UCSD-AML1 (cell line): ENCODE data around the gene HMCN2.
"Not testable (repeated sequence)": the region's sequence is repeated elsewhere in the genome, so short reads cannot be mapped to it uniquely, and the experiment has no call there.

Experiments
- DNase-seq: peaks from one replicate; lab custom pipeline; 2025; ENCODE audit not compliant: unreplicated experiment; lab: John Stamatoyannopoulos, UW

Gene HMCN2

DNA sequence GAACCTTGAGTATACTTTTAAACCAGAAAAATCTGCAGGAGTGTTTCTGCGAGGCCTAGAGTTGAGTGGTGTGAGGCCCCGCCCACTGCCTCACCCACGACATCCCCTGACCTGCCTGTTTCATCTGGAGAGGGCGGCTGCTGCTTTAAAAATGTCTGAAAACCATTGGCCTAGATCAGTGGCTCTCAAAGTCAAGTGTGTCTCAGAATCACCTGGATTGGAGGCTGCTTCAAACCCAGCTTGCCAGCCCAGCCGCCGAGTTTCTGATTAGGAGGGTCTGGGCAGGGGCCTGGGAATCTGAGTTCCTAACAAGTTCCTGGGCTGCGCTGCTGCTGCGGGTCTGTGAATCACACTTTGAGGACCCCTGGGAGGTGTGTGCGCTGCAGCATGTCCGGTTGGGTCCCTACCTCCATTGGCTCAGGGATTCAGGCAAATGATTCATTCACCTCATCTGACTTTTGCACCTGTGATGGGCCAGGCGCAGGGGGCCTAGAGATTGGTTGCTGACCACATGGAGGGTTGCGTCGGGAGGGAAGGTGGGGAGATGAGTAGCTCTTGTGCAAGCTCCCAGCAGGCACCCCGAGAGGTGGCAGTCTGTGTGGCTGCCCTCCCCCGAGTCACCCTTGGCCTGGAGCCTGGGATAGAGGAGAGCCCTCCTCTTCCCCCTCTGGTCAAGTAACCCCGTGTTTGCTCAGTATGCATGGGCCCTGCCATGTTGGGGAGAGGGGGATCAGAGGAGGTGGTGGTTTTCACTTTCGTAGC lies 27.6 kb upstream of the HMCN2 start:
- no peak for DNase-seq

GRCh38 chr9:130239363-130239695 lies 26.2 kb upstream of the HMCN2 start:
- DNase-seq = no peak

DNA sequence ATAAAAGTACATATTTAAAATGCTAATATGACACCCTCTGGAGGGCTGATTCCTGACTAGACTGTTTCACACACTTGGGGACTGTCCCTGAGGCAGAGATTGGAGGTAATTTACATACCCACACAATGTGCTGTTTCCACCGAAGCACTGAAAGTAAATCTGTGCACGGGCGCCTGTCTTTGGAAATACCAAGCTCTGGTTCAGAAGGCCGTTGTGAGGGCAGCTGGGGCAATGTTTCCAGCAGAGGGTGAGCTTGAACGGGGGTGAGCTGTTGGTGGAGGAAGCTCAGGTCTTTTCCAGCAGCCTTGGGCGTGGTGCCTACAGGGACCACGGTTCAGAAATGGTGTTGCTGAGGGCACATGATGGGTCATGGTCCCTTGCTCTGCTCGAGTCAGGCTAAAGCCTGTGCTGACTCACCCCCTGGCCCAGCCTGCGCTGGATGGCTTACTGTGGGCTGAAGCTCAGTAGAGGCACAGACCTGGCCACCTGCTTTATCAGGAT lies 25.8 kb upstream of the HMCN2 start:
- no peak for DNase-seq

GRCh38 chr9:130240410-130241197 lies 25.0 kb upstream of the HMCN2 start:
- peak; percentile 51 for DNase-seq

- DNase-seq = no peak
Observed at GRCh38 chr9:130241198-130241535, 24.4 kb upstream of the HMCN2 start.

DNA sequence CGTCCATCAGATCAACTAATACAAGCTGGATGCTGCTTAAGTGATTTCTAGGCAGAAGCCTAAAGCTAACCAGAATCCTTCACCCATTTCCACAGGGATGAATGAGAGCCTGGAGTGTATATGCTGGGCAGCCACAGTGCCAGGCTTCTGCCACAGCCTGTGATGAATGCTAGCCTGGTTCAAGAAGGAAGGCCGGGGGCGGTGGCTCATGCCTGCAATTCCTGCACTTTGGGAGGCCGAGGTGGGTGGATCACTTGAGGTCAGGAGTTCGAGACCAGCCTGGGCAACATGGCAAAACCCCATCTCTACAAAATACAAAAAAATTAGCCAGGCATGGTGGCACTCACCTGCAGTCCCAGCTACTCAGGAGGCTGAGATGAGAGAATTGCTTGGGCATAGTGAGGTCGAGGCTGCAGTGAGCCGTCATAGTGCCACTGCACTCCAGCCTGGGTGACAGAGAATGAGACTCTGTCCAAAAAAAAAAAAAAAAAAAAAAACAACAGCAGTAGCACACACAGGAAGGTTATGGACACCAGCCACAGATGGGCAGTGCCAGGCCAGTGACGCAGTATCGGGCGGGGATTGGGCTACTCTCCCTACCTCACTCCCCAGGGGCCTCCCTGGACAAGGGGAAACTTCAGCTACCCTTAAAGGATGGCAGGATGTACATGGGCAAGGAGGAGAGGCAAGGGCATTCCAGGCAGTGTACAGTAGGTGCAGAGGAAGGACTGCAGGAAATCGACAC lies 23.1 kb upstream of the HMCN2 start:
- DNase-seq = no peak

- peak; percentile 60 for DNase-seq
Observed at GRCh38 chr9:130243015-130243881, 22.3 kb upstream of the HMCN2 start.

DNA sequence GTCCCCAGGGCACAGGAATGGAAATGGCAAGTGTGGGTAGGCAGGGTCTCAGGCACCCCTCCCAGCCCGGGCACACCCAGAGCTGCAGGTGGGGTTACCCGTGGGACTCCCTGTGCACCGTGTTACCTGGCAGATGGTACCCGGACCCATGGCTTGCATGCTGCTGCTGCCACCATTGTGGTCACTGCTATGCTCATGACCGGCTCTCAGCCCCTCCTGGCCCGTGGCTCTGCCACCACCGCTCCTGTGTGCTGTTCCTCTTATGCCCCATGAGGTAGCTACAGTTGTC lies 21.7 kb upstream of the HMCN2 start:
- no peak for DNase-seq

DNA sequence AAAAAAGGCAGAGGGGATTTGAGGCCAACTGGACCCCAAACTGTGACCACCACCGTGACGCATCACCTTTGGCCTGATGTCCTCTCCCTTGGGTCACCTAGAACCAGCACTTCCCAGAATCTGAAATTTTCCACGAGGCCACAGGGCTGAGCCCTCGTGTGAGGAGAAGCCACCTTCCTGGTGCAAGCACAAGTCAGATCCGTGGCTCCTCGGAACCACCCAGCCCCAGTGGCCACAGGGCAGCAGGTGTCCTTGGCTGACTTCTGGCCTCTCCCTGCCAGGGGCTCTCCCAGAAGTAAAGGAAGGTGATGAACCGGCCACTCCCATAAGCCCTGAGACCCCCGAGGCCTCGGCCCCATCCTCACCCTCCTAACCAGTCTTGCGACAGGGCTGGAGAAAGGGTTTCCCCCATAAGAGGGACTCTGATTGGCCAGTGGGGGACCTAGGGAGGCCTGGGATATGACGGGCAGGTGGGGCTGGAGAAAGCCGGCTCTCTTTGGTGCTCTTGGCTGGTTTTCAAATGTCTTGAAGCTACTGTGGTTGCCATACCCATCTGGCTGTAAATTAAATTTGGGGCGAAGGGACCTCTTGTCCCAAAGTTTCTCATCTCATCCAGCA lies 20.9 kb upstream of the HMCN2 start:
- no peak for DNase-seq

GRCh38 chr9:130245474-130245873 lies 20.1 kb upstream of the HMCN2 start:
- no peak for DNase-seq

DNA sequence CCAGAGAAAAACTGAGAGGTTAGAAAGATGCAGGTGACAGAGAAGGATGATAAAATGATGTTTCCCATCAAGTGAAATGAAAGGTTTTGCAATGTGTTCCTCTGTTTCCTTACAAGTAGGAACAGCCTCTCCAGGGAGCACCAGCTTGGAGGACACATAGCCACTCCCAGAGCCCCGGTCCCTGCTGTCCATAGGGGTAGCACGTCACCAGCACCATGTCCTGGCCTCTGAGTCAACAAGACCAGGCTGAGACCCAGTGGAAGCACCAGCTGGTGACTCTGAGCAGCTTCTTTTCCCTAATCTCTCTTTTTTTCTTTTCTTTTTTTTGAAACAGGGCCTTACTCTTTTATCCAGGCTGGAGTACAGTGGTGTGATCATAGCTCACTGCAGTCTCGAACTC lies 19.4 kb upstream of the HMCN2 start:
- no peak for DNase-seq

DNA sequence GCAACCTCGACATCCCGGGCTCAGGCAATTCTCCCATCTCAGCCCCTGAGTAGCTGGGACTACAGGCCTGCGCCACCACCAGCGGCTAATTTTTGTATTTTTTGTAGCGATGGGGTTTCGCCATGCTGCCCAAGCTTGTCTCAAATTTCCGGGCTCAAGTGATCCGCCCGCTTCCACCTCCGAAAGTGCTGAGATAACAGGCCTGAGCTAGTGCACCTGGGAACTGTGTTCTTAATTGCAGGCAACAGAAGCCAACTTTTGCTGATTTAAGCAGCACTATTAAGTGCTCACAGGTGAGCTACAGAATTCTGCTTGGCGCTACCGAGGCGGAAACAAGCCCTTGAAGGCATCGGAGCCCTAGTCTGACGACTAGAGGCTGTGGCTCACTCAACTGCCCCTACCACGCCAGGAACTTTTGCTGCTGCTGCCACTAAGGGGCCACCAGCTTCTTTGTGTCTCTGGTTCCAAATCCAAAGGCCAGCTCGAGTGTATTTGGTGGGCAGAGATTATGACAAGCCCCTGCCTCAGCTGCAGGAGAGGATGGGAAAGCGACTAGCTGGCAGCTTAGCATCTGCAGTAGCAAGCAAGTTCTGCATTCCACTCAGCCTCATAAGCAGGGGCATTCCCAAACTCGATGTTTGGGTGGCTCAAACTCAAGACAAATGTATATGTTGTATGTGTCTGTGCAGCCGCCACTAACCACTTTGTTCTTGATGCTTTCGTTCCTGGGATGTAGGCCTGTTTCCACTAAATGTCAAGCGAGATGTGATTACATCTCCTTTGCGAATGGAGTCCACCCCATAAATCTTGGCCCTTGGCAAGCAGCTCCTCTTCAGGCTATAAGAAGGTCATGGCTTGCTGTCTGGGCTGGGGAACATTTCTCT lies 10.6 kb upstream of the HMCN2 start:
- no peak for DNase-seq

DNA sequence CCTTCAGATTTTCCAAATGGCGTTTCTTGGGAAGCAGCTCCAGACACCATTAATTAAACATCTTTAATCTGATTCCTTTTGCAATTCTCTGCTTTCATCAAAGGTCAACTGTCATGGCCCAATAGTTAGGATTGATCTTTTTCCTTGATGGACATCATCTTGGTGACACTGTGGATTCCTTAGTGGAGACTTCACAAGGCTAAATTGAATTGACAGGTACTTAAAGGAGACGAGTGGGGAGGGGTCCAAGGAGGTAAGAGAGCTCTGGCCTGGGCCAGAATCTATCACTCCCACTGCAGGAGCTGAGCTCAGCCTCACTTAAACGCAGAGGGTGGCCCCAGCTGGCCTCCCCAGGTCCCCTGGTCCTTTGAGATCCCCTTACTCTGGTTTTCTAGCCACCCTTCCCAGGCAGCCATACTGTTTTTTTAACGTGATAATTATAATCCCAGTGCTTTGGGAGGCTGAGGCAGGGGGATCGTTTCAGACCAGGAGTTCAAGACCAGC lies 9.9 kb upstream of the HMCN2 start:
- DNase-seq = no peak

DNA sequence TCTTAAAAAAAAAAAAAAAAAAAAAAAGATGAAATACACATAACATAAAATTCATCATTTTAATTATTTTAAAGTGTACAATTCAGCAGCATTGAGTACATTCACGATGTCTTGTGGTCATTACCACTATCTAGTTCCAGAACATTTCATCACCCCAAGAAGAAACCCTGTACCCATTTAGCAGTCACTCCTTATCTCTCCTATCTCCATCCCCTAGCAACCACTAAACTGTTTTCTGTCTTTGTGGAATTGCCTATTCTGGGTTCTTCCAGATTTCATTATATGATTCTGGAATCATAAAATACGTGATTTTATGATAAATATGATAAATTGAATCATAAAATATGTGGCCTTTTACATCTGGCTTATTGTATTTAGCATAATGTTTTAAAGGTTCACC lies 8.9 kb upstream of the HMCN2 start:
- DNase-seq = no peak

DNA sequence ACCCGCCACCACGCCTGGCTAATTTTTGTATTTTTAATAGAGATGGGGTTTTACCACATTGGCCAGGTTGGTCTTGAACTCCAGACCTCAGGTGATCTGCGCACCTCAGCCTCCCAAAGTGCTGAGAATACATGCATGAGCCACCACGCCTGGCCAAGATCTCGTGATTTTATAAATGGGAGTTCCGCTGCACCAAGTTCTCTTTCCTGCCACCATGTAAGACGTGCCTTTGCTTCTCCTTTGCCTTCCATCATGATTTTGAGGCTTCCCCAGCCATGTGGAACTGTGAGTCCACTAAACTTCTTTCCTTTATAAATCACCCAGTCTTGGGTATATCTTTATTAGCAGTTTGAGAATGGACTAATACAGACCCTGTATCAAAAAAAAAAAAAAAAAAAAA lies 7.4 kb upstream of the HMCN2 start:
- not testable (repeated sequence) for DNase-seq

DNA sequence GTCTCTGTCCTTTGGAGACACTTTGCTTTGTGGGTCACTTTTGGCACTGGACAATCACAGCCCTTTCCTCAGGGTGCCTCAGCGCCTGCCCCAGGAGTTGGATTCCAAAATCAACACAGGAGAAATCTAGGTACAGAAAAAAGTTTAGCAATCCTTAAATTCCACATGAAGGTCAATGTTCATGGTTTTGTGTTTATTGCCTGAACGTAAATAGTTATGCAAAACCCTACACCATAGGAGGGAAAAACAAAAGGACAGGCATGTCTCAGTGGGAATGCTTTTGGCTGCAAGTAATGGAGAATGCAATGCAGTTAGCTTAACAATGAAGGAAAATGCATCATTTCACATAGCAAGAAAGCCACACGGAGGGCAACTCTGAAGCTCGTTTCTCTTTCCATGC lies 6.5 kb upstream of the HMCN2 start:
- DNase-seq = no peak

DNA sequence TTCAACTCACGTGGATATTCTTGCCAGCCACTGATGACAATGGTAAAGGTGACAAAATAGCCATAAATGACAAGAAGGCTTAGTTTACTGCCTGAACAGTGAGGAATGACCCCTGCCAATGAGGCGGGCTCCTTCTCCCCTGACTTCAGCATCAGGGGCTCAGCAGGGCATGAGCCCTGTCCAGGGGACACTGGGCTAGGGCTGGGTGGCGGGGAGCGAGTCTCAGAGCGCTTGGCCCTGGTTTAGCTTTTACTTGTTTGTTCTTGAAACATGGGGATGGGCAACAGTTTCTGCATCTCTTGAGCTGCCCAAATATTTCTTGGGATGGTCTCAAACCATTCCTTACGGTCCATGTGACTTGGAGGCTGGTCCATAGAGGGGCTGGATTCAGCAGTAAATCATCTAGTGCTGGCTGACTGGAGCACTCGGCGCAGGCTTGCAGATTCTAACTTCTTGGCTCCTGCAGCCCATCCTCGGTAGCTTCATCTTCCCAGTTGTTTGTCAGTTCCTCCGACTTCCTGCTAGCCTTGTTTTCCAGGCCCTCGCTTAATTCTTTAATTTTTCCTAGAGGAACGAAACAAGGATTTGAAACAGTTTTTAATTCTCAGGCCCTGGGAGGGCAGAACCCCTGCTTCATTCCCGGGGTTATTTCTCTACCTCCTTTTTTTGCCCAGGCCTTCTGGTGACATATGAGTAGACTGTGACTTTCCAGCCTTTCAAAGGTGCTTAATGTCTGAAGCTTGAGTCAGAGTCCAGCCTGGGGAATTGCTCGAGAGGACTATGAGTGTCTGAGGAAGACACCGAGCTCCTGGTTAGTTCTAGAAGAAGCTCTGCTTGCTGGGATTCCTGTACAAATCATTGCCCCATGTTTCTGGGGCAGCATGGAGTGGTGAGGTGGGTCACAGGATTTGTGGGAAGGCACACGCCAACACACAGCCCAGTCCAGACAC lies 4.5 kb upstream of the HMCN2 start:
- no peak for DNase-seq

GRCh38 chr9:130262061-130262745 lies 3.4 kb upstream of the HMCN2 start:
- no peak for DNase-seq
